Measurements from ENCODE around the gene TPD52L1.
A peak's percentile ranks its signal among the peaks of the same experiment; 100 is the strongest.

TPD52L1 gene

GRCh38 chr6:125285353-125285752, 131.8 kb downstream of the TPD52L1 start:
- no peak for ATAC-seq
- no peak overlapping the region for H3K4me3 Mint-ChIP-seq
- H3K4me1 Mint-ChIP-seq = peaks cover 31% of the 10 kb centered on the region
- no peak overlapping the region for H3K27ac Mint-ChIP-seq
- DNase-seq = no peak
- peaks cover 89% of the 10 kb centered on the region for H3K36me3 Mint-ChIP-seq (ENCODE audit: low read depth)
- H3K27me3 Mint-ChIP-seq = no peaks in the 10 kb centered on the region
- peaks cover 39% of the 10 kb centered on the region for H3K9me3 Mint-ChIP-seq

DNA sequence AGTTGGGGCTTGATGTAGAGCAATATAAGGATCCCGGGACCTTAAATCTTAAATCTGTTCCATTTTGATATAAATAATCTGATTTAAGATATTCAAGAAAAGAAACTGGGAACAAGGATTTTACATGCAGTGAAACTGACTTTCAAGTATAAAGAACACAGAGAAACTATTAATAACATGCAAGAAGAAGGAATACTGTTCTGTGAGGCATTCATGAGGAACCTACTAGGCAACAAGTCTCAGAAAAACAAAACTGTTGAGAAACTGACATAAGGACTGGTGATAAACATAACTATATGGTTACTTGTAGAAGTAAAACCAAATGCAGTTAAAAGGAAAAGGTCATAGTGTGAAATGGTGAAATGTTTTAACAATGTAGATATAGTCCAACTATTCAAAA, 132.4 kb downstream of the TPD52L1 start:
- ATAC-seq (no peak), DNase-seq (no peak)
- Mint-ChIP-seq H3K36me3 (ENCODE audit: low read depth) (peaks cover 89% of the 10 kb centered on the region), H3K4me3 (no peak overlapping the region), H3K27me3 (no peaks in the 10 kb centered on the region), H3K4me1 (peaks cover 28% of the 10 kb centered on the region), H3K9me3 (peaks cover 38% of the 10 kb centered on the region), H3K27ac (no peak overlapping the region)

GRCh38 chr6:125287718-125288117, 134.1 kb downstream of the TPD52L1 start:
- Mint-ChIP-seq H3K27me3 (no peaks in the 10 kb centered on the region), H3K36me3 (ENCODE audit: low read depth) (peaks cover 88% of the 10 kb centered on the region)

DNA sequence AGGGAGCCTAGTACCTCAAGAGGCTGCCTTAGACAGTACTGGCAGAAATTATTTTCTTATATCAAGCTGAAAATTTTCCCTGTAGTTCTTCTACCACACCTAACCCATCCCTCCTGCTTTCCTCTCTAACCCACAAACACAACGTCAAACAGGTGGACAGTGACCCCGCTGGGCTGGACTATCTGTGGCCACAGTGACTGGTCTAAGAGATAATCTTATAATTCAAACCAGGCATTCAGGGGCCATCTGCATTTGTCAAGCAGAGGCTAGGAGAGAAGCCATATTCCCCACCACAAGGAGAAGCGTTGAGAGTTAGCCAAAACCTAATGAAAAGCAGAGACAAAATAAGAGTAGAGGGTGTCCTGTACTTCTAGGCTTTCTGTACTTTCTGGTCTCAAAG, 140.0 kb downstream of the TPD52L1 start:
- DNase-seq (no peak), ATAC-seq (no peak)
- H3K4me1 Mint-ChIP-seq = peaks cover 30% of the 10 kb centered on the region
- peaks cover 3% of the 10 kb centered on the region for H3K9me3 Mint-ChIP-seq
- no peak overlapping the region for H3K27ac Mint-ChIP-seq
- H3K4me3 Mint-ChIP-seq = no peak overlapping the region
- peaks cover 80% of the 10 kb centered on the region for H3K36me3 Mint-ChIP-seq (ENCODE audit: low read depth)
- no peaks in the 10 kb centered on the region for H3K27me3 Mint-ChIP-seq

More at GRCh38 chr6:125287718-125288117, 134.1 kb downstream of the TPD52L1 start:
- Mint-ChIP-seq H3K9me3 (peaks cover 23% of the 10 kb centered on the region), H3K4me3 (no peak overlapping the region), H3K4me1 (peaks cover 15% of the 10 kb centered on the region), H3K27ac (no peak overlapping the region)
- DNase-seq = no peak
- no peak for ATAC-seq

GRCh38 chr6:125294036-125294435, 140.5 kb downstream of the TPD52L1 start:
- no peak for ATAC-seq
- H3K9me3 Mint-ChIP-seq = peaks cover 3% of the 10 kb centered on the region
- H3K4me3 Mint-ChIP-seq = no peak overlapping the region
- H3K27ac Mint-ChIP-seq = no peak overlapping the region
- no peaks in the 10 kb centered on the region for H3K27me3 Mint-ChIP-seq
- peaks cover 31% of the 10 kb centered on the region for H3K4me1 Mint-ChIP-seq
- peaks cover 83% of the 10 kb centered on the region for H3K36me3 Mint-ChIP-seq (ENCODE audit: low read depth)
- DNase-seq = no peak

DNA sequence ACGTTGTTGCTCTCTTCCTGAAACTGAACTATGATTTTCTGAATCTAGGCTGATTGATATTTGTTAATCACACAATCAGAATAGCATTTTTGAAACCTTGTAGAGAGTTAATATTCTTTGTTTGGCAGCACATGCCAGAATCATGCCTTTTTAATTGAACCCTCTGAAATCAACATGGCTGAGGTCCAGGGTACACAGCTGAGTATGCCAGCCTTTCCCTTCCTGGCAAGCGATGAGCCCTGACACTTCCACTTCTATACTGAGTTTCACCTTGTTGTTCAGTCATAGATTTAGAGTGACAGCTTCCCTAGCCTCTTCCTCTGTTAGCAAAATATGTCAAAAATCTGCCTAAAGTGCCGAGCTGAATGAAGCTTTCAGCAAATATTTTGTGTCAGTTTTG, 141.4 kb downstream of the TPD52L1 start:
- ATAC-seq (no peak), DNase-seq (no peak)
- Mint-ChIP-seq H3K4me3 (no peak overlapping the region), H3K4me1 (peaks cover 40% of the 10 kb centered on the region), H3K27ac (no peak overlapping the region), H3K9me3 (no peaks in the 10 kb centered on the region), H3K27me3 (no peaks in the 10 kb centered on the region), H3K36me3 (ENCODE audit: low read depth) (peaks cover 86% of the 10 kb centered on the region)

DNA sequence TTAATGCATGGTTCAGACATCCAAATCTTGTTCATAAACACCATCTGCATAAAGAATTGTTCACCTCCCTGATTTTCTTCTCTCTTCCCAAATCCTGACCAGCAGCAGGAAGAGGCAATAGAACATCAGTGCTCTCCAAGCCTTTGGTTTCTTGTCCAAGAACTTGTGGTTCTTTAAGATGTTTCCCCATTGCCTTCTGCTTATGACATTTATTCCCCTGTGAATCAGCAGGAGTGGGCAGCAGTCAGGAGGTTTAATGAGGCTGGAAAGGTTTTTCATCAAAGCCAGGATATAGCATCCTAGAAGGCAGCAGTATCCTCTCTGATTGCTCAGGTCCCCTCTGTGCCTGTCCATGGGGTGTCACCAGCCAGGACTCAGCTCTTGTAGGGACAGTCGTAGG, 142.9 kb downstream of the TPD52L1 start:
- no peak overlapping the region for H3K4me3 Mint-ChIP-seq
- DNase-seq (no peak), ATAC-seq (no peak)
- no peak overlapping the region for H3K27ac Mint-ChIP-seq
- no peaks in the 10 kb centered on the region for H3K27me3 Mint-ChIP-seq
- H3K9me3 Mint-ChIP-seq = no peaks in the 10 kb centered on the region
- peaks cover 50% of the 10 kb centered on the region for H3K4me1 Mint-ChIP-seq
- peaks cover 86% of the 10 kb centered on the region for H3K36me3 Mint-ChIP-seq (ENCODE audit: low read depth)

DNA sequence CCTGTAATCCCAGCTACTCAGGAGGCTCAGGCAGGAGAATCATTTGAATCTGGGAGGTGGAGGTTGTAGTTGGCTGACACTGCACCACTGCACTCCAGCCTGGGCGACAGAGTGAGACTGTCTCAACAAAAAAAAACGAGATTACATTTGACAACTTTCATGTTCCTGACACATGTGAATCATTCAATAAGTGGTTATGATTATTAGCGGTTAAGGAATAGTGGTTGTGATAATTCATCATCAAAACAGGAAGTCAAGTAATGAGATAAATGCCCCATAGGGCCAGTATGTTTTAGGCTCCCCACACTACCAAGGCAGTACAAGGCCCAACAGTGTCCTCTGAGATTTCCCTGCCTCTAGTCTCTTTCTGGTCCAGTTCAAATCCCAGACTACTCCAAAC, 145.7 kb downstream of the TPD52L1 start:
- Mint-ChIP-seq H3K36me3 (ENCODE audit: low read depth) (peaks cover 62% of the 10 kb centered on the region), H3K4me3 (peak overlapping the region; percentile 97), H3K27ac (peak overlapping the region; percentile 97), H3K9me3 (peaks cover 12% of the 10 kb centered on the region), H3K27me3 (no peaks in the 10 kb centered on the region), H3K4me1 (peaks cover 58% of the 10 kb centered on the region)
- DNase-seq = no peak
- ATAC-seq = no peak

DNA sequence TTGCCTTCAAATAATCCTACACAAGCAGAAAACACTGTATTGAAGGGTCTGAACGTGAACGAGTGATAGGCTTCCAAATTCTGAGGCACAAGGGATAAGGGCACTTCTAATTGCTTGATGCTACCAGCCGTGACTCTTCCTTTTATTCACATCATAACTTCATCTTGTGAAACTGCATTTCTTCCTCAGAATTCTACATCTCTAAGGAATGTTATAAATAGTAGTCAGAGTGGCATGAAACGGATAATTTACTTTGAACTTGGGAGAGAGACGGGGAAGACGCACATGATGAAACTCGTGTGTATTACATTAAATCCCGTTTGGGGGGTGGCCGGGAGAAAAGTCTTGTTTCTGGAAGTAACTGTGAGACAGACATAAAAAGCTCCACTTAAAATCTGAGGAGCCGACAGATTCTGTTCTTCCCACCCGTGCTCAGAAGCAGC, 147.4 kb downstream of the TPD52L1 start:
- Mint-ChIP-seq H3K27ac (peak overlapping the region; percentile 97), H3K4me3 (peak overlapping the region; percentile 97), H3K27me3 (no peaks in the 10 kb centered on the region), H3K9me3 (peaks cover 12% of the 10 kb centered on the region), H3K36me3 (ENCODE audit: low read depth) (peaks cover 49% of the 10 kb centered on the region), H3K4me1 (peaks cover 47% of the 10 kb centered on the region)
- DNase-seq (no peak), ATAC-seq (no peak)

GRCh38 chr6:125301435-125302391, 148.1 kb downstream of the TPD52L1 start, which contains the start of gene HDDC2:
Gene HDDC2 (minus strand): TSS chr6:125301967. CDS start chr6:125301932, 35 bp downstream.
- peak within 1 kb of the TSS; percentile 97 for H3K27ac Mint-ChIP-seq
- H3K27me3 Mint-ChIP-seq = peaks cover 2% of the 10 kb centered on the region
- peak; percentile 57 for DNase-seq
- peak; percentile 71 for ATAC-seq
- peaks cover 41% of the 10 kb centered on the region for H3K4me1 Mint-ChIP-seq
- peaks cover 12% of the 10 kb centered on the region for H3K9me3 Mint-ChIP-seq
- peak within 1 kb of the TSS; percentile 97 for H3K4me3 Mint-ChIP-seq
- peaks cover 42% of the 10 kb centered on the region for H3K36me3 Mint-ChIP-seq (ENCODE audit: low read depth)

GRCh38 chr6:125302840-125303511, 149.4 kb downstream of the TPD52L1 start:
- H3K4me1 Mint-ChIP-seq = peaks cover 36% of the 10 kb centered on the region
- DNase-seq = no peak
- ATAC-seq = no peak
- peak overlapping the region; percentile 97 for H3K4me3 Mint-ChIP-seq
- peak overlapping the region; percentile 75 for H3K27ac Mint-ChIP-seq
- peaks cover 4% of the 10 kb centered on the region for H3K27me3 Mint-ChIP-seq
- H3K36me3 Mint-ChIP-seq (ENCODE audit: low read depth) = peaks cover 32% of the 10 kb centered on the region
- H3K9me3 Mint-ChIP-seq = peaks cover 12% of the 10 kb centered on the region

- ATAC-seq = no peak
- peaks cover 12% of the 10 kb centered on the region for H3K9me3 Mint-ChIP-seq
- no peak overlapping the region for H3K4me3 Mint-ChIP-seq
- H3K27ac Mint-ChIP-seq = peak overlapping the region; percentile 45
- DNase-seq = no peak
- peaks cover 34% of the 10 kb centered on the region for H3K4me1 Mint-ChIP-seq
- peaks cover 27% of the 10 kb centered on the region for H3K36me3 Mint-ChIP-seq (ENCODE audit: low read depth)
- H3K27me3 Mint-ChIP-seq = peaks cover 6% of the 10 kb centered on the region
These were observed 149.9 kb downstream of the TPD52L1 start for GRCh38 chr6:125303512-125303854.

DNA sequence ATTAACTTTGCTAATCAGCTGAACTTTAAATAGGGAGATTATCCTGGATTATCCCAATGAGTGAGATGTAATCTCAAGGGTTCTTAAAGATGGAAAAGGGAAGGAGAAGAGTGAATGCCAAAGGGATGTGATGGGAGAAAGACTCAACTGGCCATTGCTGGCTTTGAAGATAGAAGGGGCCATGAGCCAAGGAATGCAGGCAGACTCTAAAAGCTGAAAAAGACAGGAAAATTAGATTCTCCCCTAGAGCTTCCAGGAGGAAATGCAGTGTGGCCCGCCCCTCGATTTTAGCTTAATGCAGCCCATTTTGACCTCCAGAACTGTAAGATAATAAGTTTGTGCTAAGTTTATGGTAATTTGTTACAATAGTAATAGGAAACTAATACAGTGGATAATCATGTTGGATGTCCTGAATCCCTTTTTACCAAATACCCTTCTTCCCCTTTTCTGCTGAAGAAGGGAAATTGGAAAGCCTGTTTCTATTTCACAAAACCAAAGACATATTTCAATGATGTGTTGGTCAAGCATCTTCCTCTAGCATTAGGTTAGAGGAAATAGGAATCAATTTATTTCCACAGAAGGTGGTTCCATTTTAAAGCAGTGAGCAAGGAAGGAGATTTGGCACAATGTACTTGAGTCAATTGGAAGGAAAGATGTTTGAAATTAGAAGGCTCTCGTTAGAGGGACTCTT, 151.5 kb downstream of the TPD52L1 start:
- H3K36me3 Mint-ChIP-seq (ENCODE audit: low read depth) = peaks cover 11% of the 10 kb centered on the region
- peaks cover 21% of the 10 kb centered on the region for H3K4me1 Mint-ChIP-seq
- no peak for ATAC-seq
- no peak for DNase-seq
- no peak overlapping the region for H3K27ac Mint-ChIP-seq
- H3K27me3 Mint-ChIP-seq = peaks cover 6% of the 10 kb centered on the region
- no peak overlapping the region for H3K4me3 Mint-ChIP-seq
- peaks cover 12% of the 10 kb centered on the region for H3K9me3 Mint-ChIP-seq

- no peak overlapping the region for H3K27ac Mint-ChIP-seq
- peaks cover 12% of the 10 kb centered on the region for H3K9me3 Mint-ChIP-seq
These were observed 153.2 kb downstream of the TPD52L1 start for GRCh38 chr6:125306756-125307149.

More at GRCh38 chr6:125306756-125307149, 153.2 kb downstream of the TPD52L1 start:
- Mint-ChIP-seq H3K4me3 (no peak overlapping the region), H3K36me3 (ENCODE audit: low read depth) (no peaks in the 10 kb centered on the region), H3K27me3 (peaks cover 8% of the 10 kb centered on the region), H3K4me1 (peaks cover 14% of the 10 kb centered on the region)
- DNase-seq (no peak), ATAC-seq (no peak)

Data from activated naive CD8-positive, alpha-beta T cell treated with anti-CD3 and anti-CD28 coated beads, Interleukin-2, amount 50 U/mL, for 24 hours (primary cell).